ENCODE data around the gene ZFYVE27. TPM values are rescaled to one million over a fixed set of nuclear protein-coding genes. Genes with fewer than 3 reads are reported as not detected.

ZFYVE27 gene
- total and polyA plus RNA-seq, 12 donors = 23.6 to 45.3 (median 33.2) TPM

DNA sequence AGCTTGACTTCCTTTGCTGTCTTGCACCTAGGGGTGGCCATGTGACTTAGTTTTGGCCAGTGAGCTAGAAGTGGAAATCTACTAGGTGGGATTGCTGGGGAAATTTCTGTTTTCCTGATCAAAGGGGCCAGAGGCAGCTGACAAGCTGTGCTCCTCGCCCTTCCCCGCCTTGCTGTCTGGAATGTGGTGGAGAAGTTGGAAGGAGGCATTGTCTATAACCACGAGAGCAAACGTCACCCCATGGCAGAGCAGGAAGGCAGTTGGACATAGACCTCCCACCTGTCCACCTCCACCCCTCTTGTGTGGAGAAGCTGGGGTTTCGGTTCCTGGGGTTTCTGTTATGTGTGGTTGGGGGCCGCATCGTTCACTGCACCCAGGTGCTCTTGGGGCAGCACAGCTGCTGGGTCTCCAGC lies 27.6 kb downstream of the ZFYVE27 start:
- H3K4me3 ChIP-seq = no peak overlapping the region
- no peaks in the 10 kb centered on the region for H3K9me3 ChIP-seq (replicated peaks in 1 of 3)
- H3K36me3 ChIP-seq (replicated peaks in 1 of 2) = peaks cover 0 to 11% of the 10 kb centered on the region in 2 donors
- no peaks in the 10 kb centered on the region for H3K27me3 ChIP-seq
- H3K4me1 ChIP-seq (replicated peaks in 1 of 2) = no peaks in the 10 kb centered on the region
- no peak overlapping the region for H3K27ac ChIP-seq
- DNase-seq = no peak
- TF ChIP-seq POLR2A (IDR thresholded peaks at IDR 0.05) = no peak
- TF ChIP-seq, protein P1, sequence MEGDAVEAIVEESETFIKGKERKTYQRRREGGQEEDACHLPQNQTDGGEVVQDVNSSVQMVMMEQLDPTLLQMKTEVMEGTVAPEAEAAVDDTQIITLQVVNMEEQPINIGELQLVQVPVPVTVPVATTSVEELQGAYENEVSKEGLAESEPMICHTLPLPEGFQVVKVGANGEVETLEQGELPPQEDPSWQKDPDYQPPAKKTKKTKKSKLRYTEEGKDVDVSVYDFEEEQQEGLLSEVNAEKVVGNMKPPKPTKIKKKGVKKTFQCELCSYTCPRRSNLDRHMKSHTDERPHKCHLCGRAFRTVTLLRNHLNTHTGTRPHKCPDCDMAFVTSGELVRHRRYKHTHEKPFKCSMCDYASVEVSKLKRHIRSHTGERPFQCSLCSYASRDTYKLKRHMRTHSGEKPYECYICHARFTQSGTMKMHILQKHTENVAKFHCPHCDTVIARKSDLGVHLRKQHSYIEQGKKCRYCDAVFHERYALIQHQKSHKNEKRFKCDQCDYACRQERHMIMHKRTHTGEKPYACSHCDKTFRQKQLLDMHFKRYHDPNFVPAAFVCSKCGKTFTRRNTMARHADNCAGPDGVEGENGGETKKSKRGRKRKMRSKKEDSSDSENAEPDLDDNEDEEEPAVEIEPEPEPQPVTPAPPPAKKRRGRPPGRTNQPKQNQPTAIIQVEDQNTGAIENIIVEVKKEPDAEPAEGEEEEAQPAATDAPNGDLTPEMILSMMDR (IDR thresholded peaks at IDR 0.05) = no peak
- WGBS, 4 donors = 76 to 93% (median 85%) methylated on average over 4 to 7 of the region's 7 CpGs
- intact Hi-C loops (cut with DNase I) = no loop called here

DNA sequence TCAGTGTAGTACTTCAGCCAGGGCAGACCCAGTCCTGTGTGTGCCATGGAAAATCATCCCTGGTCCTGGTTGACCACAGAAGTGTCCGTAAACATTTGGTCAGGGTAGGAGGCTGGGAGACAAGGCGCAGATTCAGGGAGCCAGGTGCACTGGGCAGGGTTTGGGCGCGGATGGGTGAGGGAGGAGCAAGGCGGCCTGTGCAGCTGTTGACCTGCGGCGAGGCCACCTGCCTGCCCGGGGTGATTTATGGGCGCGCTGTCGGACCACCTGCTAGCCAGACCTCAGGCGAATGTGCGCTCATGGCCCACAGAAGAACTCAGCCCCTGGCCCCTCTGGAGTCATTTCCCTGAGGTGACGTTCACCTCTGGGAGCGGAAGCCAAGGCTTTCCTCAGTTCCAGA lies 28.3 kb downstream of the ZFYVE27 start:
- Histone ChIP-seq H3K9me3 (replicated peaks in 1 of 3) (no peaks in the 10 kb centered on the region), H3K36me3 (replicated peaks in 1 of 2) (peaks cover 0 to 6% of the 10 kb centered on the region in 2 donors), H3K4me1 (replicated peaks in 1 of 2) (no peaks in the 10 kb centered on the region), H3K27me3 (peaks cover 5% of the 10 kb centered on the region), H3K27ac (no peak overlapping the region), H3K4me3 (no peak overlapping the region)
- TF ChIP-seq, protein P1 (IDR thresholded peaks at IDR 0.05) = no peak
- TF ChIP-seq POLR2A (IDR thresholded peaks at IDR 0.05) = no peak
- 77 to 98% (median 94%) methylated on average over 8 to 15 of the region's 15 CpGs for WGBS, 4 donors
- no peak for DNase-seq
- intact Hi-C loops (cut with DNase I) = no loop called here

DNA sequence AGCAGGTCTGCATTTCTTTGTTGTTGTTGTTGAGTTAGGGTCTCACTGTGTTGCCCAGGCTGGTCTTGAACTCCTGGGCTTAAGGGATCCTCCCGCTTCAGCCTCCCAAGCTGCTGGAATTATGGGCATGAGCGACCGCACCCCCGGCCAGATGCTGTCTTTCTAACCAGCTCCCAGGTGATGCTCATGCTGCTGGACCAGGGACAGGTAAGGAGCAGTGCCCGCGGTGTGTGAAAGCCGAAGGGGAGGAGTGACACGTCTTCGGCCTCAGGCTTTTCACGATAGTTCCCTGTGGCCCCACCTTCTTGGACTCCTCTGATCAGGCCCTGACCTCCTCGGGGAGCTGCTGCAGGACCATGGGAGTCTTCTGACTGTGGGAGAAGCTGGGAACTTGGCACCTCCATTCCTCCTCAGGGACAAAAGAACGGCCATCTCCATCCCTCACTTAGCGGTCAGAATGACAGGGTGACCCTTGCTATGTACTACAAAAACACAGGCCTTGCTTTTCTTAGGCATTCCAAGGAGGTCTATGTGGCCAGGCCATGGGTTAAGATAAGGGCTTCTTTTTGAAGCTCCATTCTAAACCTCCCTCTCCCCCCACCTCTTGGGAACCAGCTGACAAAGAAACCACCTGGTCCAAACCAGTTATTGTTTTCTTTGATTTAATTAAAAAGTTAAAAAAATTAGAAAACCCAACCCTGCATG lies 29.3 kb downstream of the ZFYVE27 start:
- no peak for DNase-seq
- TF ChIP-seq POLR2A (IDR thresholded peaks at IDR 0.05) = no peak
- TF ChIP-seq, protein P1 (IDR thresholded peaks at IDR 0.05) = no peak
- peaks cover 15% of the 10 kb centered on the region for H3K27me3 ChIP-seq
- no peaks in the 10 kb centered on the region for H3K4me1 ChIP-seq (replicated peaks in 1 of 2)
- H3K9me3 ChIP-seq (replicated peaks in 1 of 3) = no peaks in the 10 kb centered on the region
- H3K36me3 ChIP-seq (replicated peaks in 1 of 2) = no peaks in the 10 kb centered on the region
- no peak overlapping the region for H3K4me3 ChIP-seq
- 80 to 93% (median 87%) methylated on average over 2 to 13 of the region's 13 CpGs for WGBS, 4 donors
- intact Hi-C loops (cut with DNase I) = no loop called here
- H3K27ac ChIP-seq = no peak overlapping the region

DNA sequence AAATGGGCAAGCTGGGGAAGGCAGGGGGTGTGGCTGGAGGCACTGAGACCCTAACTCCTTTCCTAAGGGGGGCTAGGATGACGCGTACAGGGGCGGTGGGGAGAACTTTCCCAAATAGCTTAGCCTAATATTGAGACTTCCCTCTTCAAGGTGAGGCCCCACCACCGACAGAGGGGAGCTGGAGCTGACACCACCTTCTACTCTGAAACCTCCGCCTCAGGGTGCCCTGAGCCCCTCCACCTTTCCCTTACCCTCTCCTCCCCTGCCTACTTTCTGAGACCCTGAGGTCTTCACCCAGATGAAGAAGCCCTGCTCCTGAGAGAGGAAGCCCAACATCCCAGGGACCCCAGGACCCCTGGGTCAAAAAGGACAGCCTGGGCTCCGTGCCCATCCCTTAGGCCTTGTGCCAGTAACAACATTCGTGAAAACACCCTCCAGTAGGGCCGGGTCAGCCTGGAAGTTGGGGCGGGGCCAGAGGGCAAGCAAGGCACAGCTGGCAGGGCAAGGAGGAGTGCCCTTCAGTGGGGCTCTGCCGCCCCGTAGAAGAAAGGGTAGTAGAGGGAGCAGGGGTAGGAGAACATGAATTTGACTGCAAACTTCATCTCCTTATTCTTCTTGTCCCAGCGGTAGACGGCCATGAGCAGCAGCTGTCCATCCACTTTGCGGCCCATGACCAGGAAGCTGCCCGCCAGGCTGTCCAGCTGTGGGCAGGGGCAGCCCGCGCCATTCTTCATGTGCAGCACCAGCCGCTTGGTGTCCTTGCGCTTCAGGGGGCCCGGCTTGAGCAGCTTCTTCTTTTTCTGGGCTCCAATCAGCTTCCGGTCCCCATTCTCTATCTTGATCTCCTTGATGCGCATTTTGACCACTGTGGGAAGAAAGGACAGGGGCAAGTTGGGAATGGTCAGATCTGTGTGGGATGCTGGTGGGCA lies 30.3 kb downstream of the ZFYVE27 start:
- no peak for DNase-seq
- Histone ChIP-seq H3K27ac (no peak overlapping the region), H3K4me1 (replicated peaks in 1 of 2) (no peaks in the 10 kb centered on the region), H3K27me3 (peaks cover 18% of the 10 kb centered on the region), H3K9me3 (replicated peaks in 1 of 3) (no peaks in the 10 kb centered on the region), H3K4me3 (no peak overlapping the region), H3K36me3 (replicated peaks in 1 of 2) (no peaks in the 10 kb centered on the region)
- TF ChIP-seq, protein P1 (IDR thresholded peaks at IDR 0.05) = no peak
- no peak for TF ChIP-seq POLR2A (IDR thresholded peaks at IDR 0.05)
- intact Hi-C loops (cut with DNase I) = no loop called here
- 84 to 90% (median 85%) methylated on average over 18 to 22 of the region's 22 CpGs for whole genome bisulfite sequencing, 4 donors

Measured in adrenal gland (tissue), 12 donors.